OCI-LY7 (cell line): ENCODE measurements around the gene ANKS1B.

Experiments used
- EZH2phosphoT487 ChIP-seq: fragments of 200-600 bp; sonication (generic); IDR thresholded peaks from 2 replicates; pipeline ENCODE4 v1.6.1; 2018; ENCODE audit warnings: low read depth, borderline replicate concordance, mild to moderate bottlenecking, mixed run types, antibody characterized with exemption, low read length, moderate library complexity, mixed read lengths
- TF ChIP-seq, protein P1 (sequence below): fragments of 200-600 bp; sonication (generic); conservative IDR thresholded peaks from 2 replicates; pipeline ENCODE4 v1.5.1; 2014; ENCODE audit warnings: mild to moderate bottlenecking, antibody characterized with exemption, low read length, moderate library complexity, mixed read lengths

DNA sequence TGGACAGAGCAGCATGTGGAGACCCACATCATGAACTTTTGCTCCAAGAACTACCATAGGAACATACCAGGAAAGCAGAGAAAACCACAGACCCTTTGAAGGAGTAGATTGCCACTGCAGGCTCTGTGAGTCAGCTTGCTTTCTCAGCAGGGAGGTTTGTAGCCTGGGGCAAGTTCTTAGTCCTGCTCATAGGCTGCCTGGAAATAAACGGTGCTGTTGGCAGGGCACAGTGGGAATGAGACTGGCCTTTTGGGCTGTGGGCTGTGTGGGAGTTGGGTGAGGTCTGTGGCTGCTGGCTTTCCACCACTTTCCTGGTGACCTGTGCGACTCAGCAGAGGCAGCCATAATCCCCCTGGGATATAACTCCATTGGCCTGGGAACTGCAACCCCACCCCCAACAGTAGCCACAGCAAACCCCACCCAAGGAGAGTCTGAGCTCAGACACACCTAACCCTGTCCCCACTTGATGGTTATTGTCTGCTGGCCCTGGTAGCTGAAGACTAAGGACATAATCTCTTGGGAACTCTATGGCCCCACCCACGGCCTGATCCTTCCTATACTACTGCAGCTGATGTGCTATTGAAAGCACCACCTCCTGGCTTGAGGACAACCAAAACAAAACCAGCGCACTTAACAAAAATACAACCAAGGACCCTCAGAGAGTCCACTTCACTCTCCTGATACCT, 529.2 kb downstream of the ANKS1B start:
- TF ChIP-seq, protein P1, sequence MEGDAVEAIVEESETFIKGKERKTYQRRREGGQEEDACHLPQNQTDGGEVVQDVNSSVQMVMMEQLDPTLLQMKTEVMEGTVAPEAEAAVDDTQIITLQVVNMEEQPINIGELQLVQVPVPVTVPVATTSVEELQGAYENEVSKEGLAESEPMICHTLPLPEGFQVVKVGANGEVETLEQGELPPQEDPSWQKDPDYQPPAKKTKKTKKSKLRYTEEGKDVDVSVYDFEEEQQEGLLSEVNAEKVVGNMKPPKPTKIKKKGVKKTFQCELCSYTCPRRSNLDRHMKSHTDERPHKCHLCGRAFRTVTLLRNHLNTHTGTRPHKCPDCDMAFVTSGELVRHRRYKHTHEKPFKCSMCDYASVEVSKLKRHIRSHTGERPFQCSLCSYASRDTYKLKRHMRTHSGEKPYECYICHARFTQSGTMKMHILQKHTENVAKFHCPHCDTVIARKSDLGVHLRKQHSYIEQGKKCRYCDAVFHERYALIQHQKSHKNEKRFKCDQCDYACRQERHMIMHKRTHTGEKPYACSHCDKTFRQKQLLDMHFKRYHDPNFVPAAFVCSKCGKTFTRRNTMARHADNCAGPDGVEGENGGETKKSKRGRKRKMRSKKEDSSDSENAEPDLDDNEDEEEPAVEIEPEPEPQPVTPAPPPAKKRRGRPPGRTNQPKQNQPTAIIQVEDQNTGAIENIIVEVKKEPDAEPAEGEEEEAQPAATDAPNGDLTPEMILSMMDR: no peak
- no peak for TF ChIP-seq EZH2phosphoT487
